HCT116 (cell line): ENCODE results near the gene NMRAL1. TPM values are rescaled to one million over a fixed set of nuclear protein-coding genes. Genes with fewer than 3 reads are reported as not detected.

ENCODE experiments used
- ATAC-seq: fragments of 200-7000 bp; cut with Tn5 transposase; 2 replicates; pipeline ENCODE4 v1.9.1; 2020; ENCODE audit warnings: mild to moderate bottlenecking, moderate library complexity
- BruUV-seq: library from RNA; stranded (reverse); fragments of 400-500 nt; replicated peaks from 2 replicates; lab custom pipeline; 2021; lab: Mats Ljungman, UMichigan
- CTCF ChIA-PET: fragments of 300-600 bp; sonication (Branson Sonifier 250); formaldehyde crosslinking; loops from one replicate; lab custom pipeline; 2021; ENCODE audit warnings: antibody characterized with exemption; lab: Charles Lee
- POLR2A ChIA-PET: fragments of 300-600, 350-600 bp; sonication (Branson Sonifier 250); formaldehyde crosslinking; loops from one replicate; lab custom pipeline; 2021; ENCODE audit warnings: antibody characterized with exemption; lab: Charles Lee
- RAD21 ChIA-PET, 2 experiments: fragments of 300-600 bp; sonication (Branson Sonifier 250); formaldehyde crosslinking; loops; one replicate each; lab custom pipeline; 2023; ENCODE audit warnings: low total read pairs in 2 of 2; ENCODE audit not compliant: uncharacterized antibody in 2 of 2, unreplicated experiment in 2 of 2, low non-redundant PET in 1 of 2; lab: Charles Lee
- DNase-seq: peaks from one replicate; pipeline ENCODE4 v3.0.0-alpha.2; 2010; ENCODE audit warnings: low read depth, low spot score
- H2AFZ ChIP-seq: fragments of 200-600 bp; shearing (Covaris generic), sonication (generic); 2 replicates; pipeline ENCODE4 v1.6.1; 2017; ENCODE audit warnings: low read depth, mixed run types, mixed read lengths, antibody characterized with exemption, low read length; ENCODE audit not compliant: poor library complexity, severe bottlenecking
- H3K27ac ChIP-seq: 2 replicates; pipeline ENCODE4 v1.5.1; 2012; ENCODE audit warnings: low read depth, low read length
- H3K27me3 ChIP-seq: fragments of 200-600 bp; sonication (generic); 2 replicates; pipeline ENCODE4 v1.6.1; 2016; ENCODE audit warnings: mixed run types, low read length, mixed read lengths; ENCODE audit not compliant: insufficient read depth
- H3K36me3 ChIP-seq, 2 experiments: fragments of 200-500 bp in 1 of 2; fragments of 200-600 bp in 1 of 2; sonication (Bioruptor generic) in 1 of 2; sonication (generic) in 1 of 2; 2 replicates each; pipeline versions ENCODE4 v1.5.1 to v1.6.1; 2014 to 2016; ENCODE audit warnings: low read length in 2 of 2, inconsistent platforms in 1 of 2, mixed read lengths in 1 of 2, mixed run types in 1 of 2; ENCODE audit not compliant: insufficient read depth in 2 of 2, control insufficient read depth in 1 of 2
- H3K4me1 ChIP-seq, 2 experiments: fragments of 200-600 bp in 1 of 2; sonication (generic) in 1 of 2; 2 replicates each; pipeline versions ENCODE4 v1.5.1 to v1.6.1; 2012 to 2017; ENCODE audit warnings: low read length in 2 of 2, inconsistent platforms in 1 of 2, mild to moderate bottlenecking in 1 of 2, mixed read lengths in 1 of 2, mixed run types in 1 of 2, moderate library complexity in 1 of 2; ENCODE audit not compliant: insufficient read depth in 2 of 2, control insufficient read depth in 1 of 2
- H3K4me2 ChIP-seq: fragments of 200-600 bp; sonication (generic); 2 replicates; pipeline ENCODE4 v1.6.1; 2017; ENCODE audit warnings: mixed run types, low read length, mixed read lengths
- H3K4me3 ChIP-seq, 2 experiments: fragments of 200-600 bp in 1 of 2; sonication (generic) in 1 of 2; replicated peaks in 1 of 2; 2 replicates each; pipeline ENCODE4 v1.5.1; 2011 to 2016; ENCODE audit warnings: low read length in 2 of 2, control low read depth in 1 of 2, low read depth in 1 of 2, mild to moderate bottlenecking in 1 of 2, mixed read lengths in 1 of 2, mixed run types in 1 of 2
- H3K79me2 ChIP-seq: fragments of 200-600 bp; sonication (generic); 2 replicates; pipeline ENCODE4 v1.6.1; 2017; ENCODE audit warnings: mild to moderate bottlenecking, mixed run types, low read length, moderate library complexity, mixed read lengths; ENCODE audit not compliant: insufficient read depth
- H3K9ac ChIP-seq: fragments of 200-600 bp; sonication (generic); 2 replicates; pipeline ENCODE4 v1.6.1; 2016; ENCODE audit warnings: low read length, mixed read lengths
- H3K9me2 ChIP-seq: fragments of 200-600 bp; sonication (generic), shearing (Covaris generic); 2 replicates; pipeline ENCODE4 v1.6.1; 2017; ENCODE audit warnings: mixed run types, mild to moderate bottlenecking, moderate library complexity; ENCODE audit not compliant: insufficient read depth
- H3K9me3 ChIP-seq, 2 experiments: fragments of 200-500 bp in 1 of 2; fragments of 200-600 bp in 1 of 2; sonication (Bioruptor generic) in 1 of 2; sonication (generic) in 1 of 2; 2 replicates each; pipeline ENCODE4 v1.6.1; 2014 to 2017; ENCODE audit warnings: low read length in 2 of 2, mixed read lengths in 2 of 2, inconsistent platforms in 1 of 2, low read depth in 1 of 2, mild to moderate bottlenecking in 1 of 2, mixed run types in 1 of 2, moderate library complexity in 1 of 2; ENCODE audit not compliant: control insufficient read depth in 1 of 2, insufficient read depth in 1 of 2
- H4K20me1 ChIP-seq: fragments of 200-600 bp; sonication (generic), shearing (Covaris generic); 2 replicates; pipeline ENCODE4 v1.6.1; 2017; ENCODE audit warnings: mixed run types, mild to moderate bottlenecking, moderate library complexity; ENCODE audit not compliant: insufficient read depth
- CTCF ChIP-seq, 3 experiments: fragments of 200-600 bp in 1 of 3; sonication (generic) in 1 of 3; IDR thresholded peaks in 2 of 3; conservative IDR thresholded peaks in 1 of 3; 2 replicates each; pipeline ENCODE4 v1.5.1; 2012 to 2017; ENCODE audit warnings: low read depth in 2 of 3, low read length in 2 of 3, antibody characterized with exemption in 1 of 3, borderline replicate concordance in 1 of 3, control low read depth in 1 of 3, mild to moderate bottlenecking in 1 of 3, mixed read lengths in 1 of 3, mixed run types in 1 of 3, moderate library complexity in 1 of 3; ENCODE audit not compliant: insufficient read depth in 1 of 3
- SP1 ChIP-seq: IDR thresholded peaks from 2 replicates; pipeline ENCODE4 v1.6.1; 2012; ENCODE audit warnings: low read depth
- ZBTB33 ChIP-seq: IDR thresholded peaks from 2 replicates; pipeline ENCODE4 v1.6.1; 2011; ENCODE audit warnings: mild to moderate bottlenecking, low read length, moderate library complexity; ENCODE audit not compliant: insufficient replicate concordance; ENCODE audit errors: extremely low read depth
- ZFX ChIP-seq: fragments of 450-650 bp; IDR thresholded peaks from 2 replicates; pipeline ENCODE4 v1.6.1; 2017
- ZNF274 ChIP-seq: fragments of 200-500 bp; sonication (Bioruptor generic); IDR thresholded peaks from 2 replicates; pipeline ENCODE4 v1.6.1; 2014; ENCODE audit warnings: mild to moderate bottlenecking, low read depth, low read length, inconsistent platforms
- intact Hi-C: fragments of 100-400 bp; cut with micrococcal nuclease; formaldehyde crosslinking; loops from 2 replicates; pipeline ENCODE4 v1.10.0; 2022
- total RNA-seq: library from RNA; stranded (reverse); gene quantifications from one replicate; pipeline ENCODE4 v1.2.1, GENCODE V29; 2021; ENCODE audit not compliant: unreplicated experiment

The NMRAL1 gene
- total RNA-seq, 1 experiment from 2014 or later, result 76.7 TPM

GRCh38 chr16:4486126-4486893 lies 11.9 kb upstream of the NMRAL1 start:
- TF ChIP-seq ZFX, result no peak
- TF ChIP-seq CTCF (IDR thresholded peaks at IDR 0.05 in 2 of 3, conservative IDR thresholded peaks at IDR 0.05 in 1 of 3; ENCODE audit: borderline replicate concordance in 1 of 3, insufficient read depth in 1 of 3, low read depth in 2 of 3, low read length in 2 of 3), result no peak
- no peak for TF ChIP-seq ZNF274
- TF ChIP-seq SP1, result no peak
- no peak for TF ChIP-seq ZBTB33
- ChIA-PET CTCF (interaction anchor here (0.9 to 1.1 kb wide), 2 partner anchors 8 to 10 kb away, joined by 3 read pairs; partner anchors contain the start of gene HMOX2), RAD21 (no interaction called here), POLR2A (interaction anchor here (1.2 to 2.5 kb wide), 2 partner anchors 8 to 10 kb away, joined by 5 to 10 read pairs; partner anchors contain the start of gene HMOX2)
- H4K20me1 ChIP-seq, result no peaks in the 10 kb centered on the region
- H3K79me2 ChIP-seq, result peaks cover 65% of the 10 kb centered on the region
- no peak overlapping the region for H3K9ac ChIP-seq
- no peaks in the 10 kb centered on the region for H3K27me3 ChIP-seq
- DNase-seq (no peak), ATAC-seq (no peak)
- no peak overlapping the region for H3K4me2 ChIP-seq
- intact Hi-C loops, result no loop called here
- H3K4me3 ChIP-seq, result no peak overlapping the region
- H3K36me3 ChIP-seq, result peaks cover 3 to 4% of the 10 kb centered on the region in 2 experiments; a peak in 3 of 4 replicates
- H3K4me1 ChIP-seq, result peaks cover 14 to 24% of the 10 kb centered on the region in 2 experiments
- no peak overlapping the region for H3K27ac ChIP-seq
- no peaks in the 10 kb centered on the region for H3K9me2 ChIP-seq
- no TSS peak for BruUV-seq
- H2AFZ ChIP-seq, result no peak overlapping the region
- H3K9me3 ChIP-seq, result no peaks in the 10 kb centered on the region
